Astrocyte (in vitro differentiated cells and primary cell): ENCODE results near the gene FHIT. TPM values are rescaled to one million over a fixed set of nuclear protein-coding genes. Genes with fewer than 3 reads are reported as not detected.

Experiments used
- DNase-seq: peaks from one replicate; pipeline ENCODE4 v3.0.0-alpha.2; 2010; ENCODE audit warnings: low read depth
- FAIRE-seq: peaks from 2 replicates; lab custom pipeline; 2011; peaks lifted over from hg19 to GRCh38; lab: Jason Lieb, UNC
- H2AFZ ChIP-seq: 2 replicates; pipeline ENCODE4 v1.6.0; 2012; ENCODE audit warnings: low read depth, low read length, inconsistent platforms
- H3K27ac ChIP-seq: 2 replicates; pipeline ENCODE4 v1.5.1; 2011; ENCODE audit warnings: low read depth, low read length, inconsistent platforms
- H3K27me3 ChIP-seq: 2 replicates; pipeline ENCODE4 v1.6.0; 2011; ENCODE audit warnings: low read length, inconsistent platforms; ENCODE audit not compliant: insufficient read depth
- H3K36me3 ChIP-seq: 2 replicates; pipeline ENCODE4 v1.5.1; 2011; ENCODE audit warnings: low read length, inconsistent platforms; ENCODE audit not compliant: insufficient read depth
- H3K4me1 ChIP-seq: 2 replicates; pipeline ENCODE4 v1.5.1; 2011; ENCODE audit warnings: low read length, inconsistent platforms; ENCODE audit not compliant: insufficient read depth
- H3K4me2 ChIP-seq: 2 replicates; pipeline ENCODE4 v1.6.0; 2012; ENCODE audit warnings: low read length, inconsistent platforms
- H3K4me3 ChIP-seq: 2 replicates; pipeline ENCODE4 v1.5.1; 2011; ENCODE audit warnings: low read depth, mild to moderate bottlenecking, low read length, inconsistent platforms; ENCODE audit not compliant: insufficient read depth
- H3K79me2 ChIP-seq: 2 replicates; pipeline ENCODE4 v1.6.0; 2012; ENCODE audit warnings: mild to moderate bottlenecking, low read length, inconsistent platforms; ENCODE audit not compliant: insufficient read depth
- H3K9ac ChIP-seq: 2 replicates; pipeline ENCODE4 v1.6.0; 2012; ENCODE audit warnings: mild to moderate bottlenecking, low read length, inconsistent platforms
- H3K9me3 ChIP-seq: 2 replicates; pipeline ENCODE4 v1.5.1; 2012; ENCODE audit warnings: low read depth, mild to moderate bottlenecking, low read length, inconsistent platforms; ENCODE audit not compliant: insufficient read depth
- H4K20me1 ChIP-seq: 2 replicates; pipeline ENCODE4 v1.6.0; 2012; ENCODE audit warnings: low read length, inconsistent platforms; ENCODE audit not compliant: insufficient read depth
- H3K27ac Mint-ChIP-seq: one replicate; pipeline ENCODE4 v1.8.0; 2021; ENCODE audit warnings: mild to moderate bottlenecking, mixed read lengths; ENCODE audit not compliant: unreplicated experiment
- H3K27me3 Mint-ChIP-seq: one replicate; pipeline ENCODE4 v1.8.0; 2021; ENCODE audit warnings: low read depth, mixed read lengths; ENCODE audit not compliant: unreplicated experiment
- H3K36me3 Mint-ChIP-seq: one replicate; pipeline ENCODE4 v1.8.0; 2021; ENCODE audit warnings: low read depth, mixed read lengths; ENCODE audit not compliant: unreplicated experiment
- H3K4me1 Mint-ChIP-seq: one replicate; pipeline ENCODE4 v1.8.0; 2021; ENCODE audit warnings: low read depth, mixed read lengths; ENCODE audit not compliant: unreplicated experiment
- H3K4me3 Mint-ChIP-seq: one replicate; pipeline ENCODE4 v1.8.0; 2021; ENCODE audit warnings: mild to moderate bottlenecking, moderate library complexity, mixed read lengths; ENCODE audit not compliant: unreplicated experiment
- H3K9me3 Mint-ChIP-seq: one replicate; pipeline ENCODE4 v1.8.0; 2021; ENCODE audit warnings: mild to moderate bottlenecking, mixed read lengths; ENCODE audit not compliant: unreplicated experiment
- EZH2 ChIP-seq: IDR thresholded peaks from 2 replicates; pipeline ENCODE4 v1.6.1; 2012; ENCODE audit warnings: mild to moderate bottlenecking, low read length, inconsistent platforms; ENCODE audit not compliant: insufficient read depth
- total RNA-seq: library from RNA; stranded (reverse); gene quantifications from 2 replicates; pipeline ENCODE4 v1.2.1, GENCODE V29; 2021
- TF ChIP-seq, protein P1 (sequence below): IDR thresholded peaks from 2 replicates; pipeline ENCODE4 v1.5.1; 2011; ENCODE audit warnings: low read depth, mild to moderate bottlenecking, inconsistent platforms, low read length, moderate library complexity; ENCODE audit not compliant: insufficient read depth

The FHIT gene
- total RNA-seq, 1 donor from 2014 or later: 6.7 TPM

DNA sequence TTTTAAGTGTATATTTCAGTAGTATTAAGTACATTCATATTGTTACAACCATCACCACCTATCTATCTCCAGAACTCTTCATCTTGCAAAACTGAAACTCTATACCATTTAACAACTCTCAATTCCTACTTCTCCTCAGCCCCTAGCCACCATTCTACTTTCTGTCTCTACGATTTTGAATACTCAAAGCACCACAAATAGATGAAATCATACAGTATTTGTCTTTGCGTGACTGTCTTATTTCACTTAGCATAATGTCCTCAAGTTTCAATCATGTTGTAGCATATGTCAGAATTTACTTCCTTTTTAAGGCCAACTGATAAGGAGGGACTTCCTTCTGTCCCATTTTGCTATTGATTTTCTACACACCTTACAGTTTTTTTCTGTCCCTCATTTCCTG, 593.3 kb downstream of the FHIT start:
- H3K9me3 Mint-ChIP-seq: no peaks in the 10 kb centered on the region
- H3K27ac ChIP-seq: no peak overlapping the region
- no peak overlapping the region for H2AFZ ChIP-seq
- TF ChIP-seq, protein P1, sequence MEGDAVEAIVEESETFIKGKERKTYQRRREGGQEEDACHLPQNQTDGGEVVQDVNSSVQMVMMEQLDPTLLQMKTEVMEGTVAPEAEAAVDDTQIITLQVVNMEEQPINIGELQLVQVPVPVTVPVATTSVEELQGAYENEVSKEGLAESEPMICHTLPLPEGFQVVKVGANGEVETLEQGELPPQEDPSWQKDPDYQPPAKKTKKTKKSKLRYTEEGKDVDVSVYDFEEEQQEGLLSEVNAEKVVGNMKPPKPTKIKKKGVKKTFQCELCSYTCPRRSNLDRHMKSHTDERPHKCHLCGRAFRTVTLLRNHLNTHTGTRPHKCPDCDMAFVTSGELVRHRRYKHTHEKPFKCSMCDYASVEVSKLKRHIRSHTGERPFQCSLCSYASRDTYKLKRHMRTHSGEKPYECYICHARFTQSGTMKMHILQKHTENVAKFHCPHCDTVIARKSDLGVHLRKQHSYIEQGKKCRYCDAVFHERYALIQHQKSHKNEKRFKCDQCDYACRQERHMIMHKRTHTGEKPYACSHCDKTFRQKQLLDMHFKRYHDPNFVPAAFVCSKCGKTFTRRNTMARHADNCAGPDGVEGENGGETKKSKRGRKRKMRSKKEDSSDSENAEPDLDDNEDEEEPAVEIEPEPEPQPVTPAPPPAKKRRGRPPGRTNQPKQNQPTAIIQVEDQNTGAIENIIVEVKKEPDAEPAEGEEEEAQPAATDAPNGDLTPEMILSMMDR: no peak
- no peak for TF ChIP-seq EZH2
- H3K4me1 ChIP-seq: no peaks in the 10 kb centered on the region
- no peaks in the 10 kb centered on the region for H3K27me3 ChIP-seq
- no peaks in the 10 kb centered on the region for H3K36me3 Mint-ChIP-seq
- H3K27me3 Mint-ChIP-seq: no peaks in the 10 kb centered on the region
- H3K9ac ChIP-seq: no peak overlapping the region
- H3K36me3 ChIP-seq: no peaks in the 10 kb centered on the region
- no peaks in the 10 kb centered on the region for H3K4me1 Mint-ChIP-seq
- no peak overlapping the region for H3K4me2 ChIP-seq
- H3K4me3 Mint-ChIP-seq: no peak overlapping the region
- no peak overlapping the region for H3K4me3 ChIP-seq
- H4K20me1 ChIP-seq: no peaks in the 10 kb centered on the region
- FAIRE-seq: no peak
- H3K9me3 ChIP-seq: no peaks in the 10 kb centered on the region
- no peak for DNase-seq
- no peak overlapping the region for H3K27ac Mint-ChIP-seq
- H3K79me2 ChIP-seq: no peaks in the 10 kb centered on the region

DNA sequence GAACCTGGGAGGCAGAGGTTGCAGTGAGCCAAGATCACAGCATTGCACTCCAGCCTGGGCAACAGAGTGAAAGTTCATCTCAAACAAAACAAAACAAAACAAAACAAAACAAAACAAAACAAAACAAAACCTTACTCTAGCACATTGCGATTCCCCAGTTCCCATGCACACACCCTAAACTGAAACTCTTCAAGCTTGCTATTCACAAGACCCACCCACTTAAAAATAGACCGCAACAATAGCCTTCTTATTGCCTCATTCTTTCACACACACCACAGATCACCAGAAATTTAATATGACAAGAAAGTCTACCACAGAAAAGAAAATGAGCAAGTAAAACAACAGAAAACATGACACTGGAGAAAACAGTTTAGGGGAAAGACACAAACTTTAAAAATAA, 598.4 kb downstream of the FHIT start:
- Histone ChIP-seq H3K4me1 (no peaks in the 10 kb centered on the region), H4K20me1 (no peaks in the 10 kb centered on the region), H3K79me2 (no peaks in the 10 kb centered on the region), H3K4me2 (no peak overlapping the region), H3K27me3 (no peaks in the 10 kb centered on the region), H3K36me3 (no peaks in the 10 kb centered on the region), H3K4me3 (no peak overlapping the region), H3K27ac (no peak overlapping the region), H2AFZ (no peak overlapping the region), H3K9ac (no peak overlapping the region), H3K9me3 (no peaks in the 10 kb centered on the region)
- no peak for TF ChIP-seq EZH2
- TF ChIP-seq, protein P1: no peak
- no peak overlapping the region for H3K4me3 Mint-ChIP-seq
- H3K9me3 Mint-ChIP-seq: no peaks in the 10 kb centered on the region
- peak; percentile 23 for FAIRE-seq
- no peak for DNase-seq
- H3K4me1 Mint-ChIP-seq: no peaks in the 10 kb centered on the region
- no peak overlapping the region for H3K27ac Mint-ChIP-seq
- H3K27me3 Mint-ChIP-seq: no peaks in the 10 kb centered on the region
- H3K36me3 Mint-ChIP-seq: no peaks in the 10 kb centered on the region

DNA sequence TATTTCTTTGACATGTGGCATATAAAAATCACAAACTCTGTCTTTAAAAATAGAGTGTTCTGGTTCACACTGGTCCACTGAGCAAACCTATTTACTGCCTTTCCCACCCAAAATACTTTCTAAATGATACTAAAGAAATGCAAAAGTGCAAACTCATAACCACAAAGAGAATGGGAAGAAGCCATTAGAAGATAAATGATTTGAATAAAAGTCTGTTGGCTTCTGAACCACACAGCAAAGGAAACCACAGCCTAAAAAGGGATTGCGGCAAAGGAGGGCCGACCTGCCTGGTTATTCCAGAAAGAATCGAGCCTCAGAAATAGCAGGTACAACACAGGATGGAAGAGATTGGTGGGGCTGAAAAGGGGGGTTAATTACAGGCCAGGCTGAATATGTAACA, 599.5 kb downstream of the FHIT start:
- H3K9me3 Mint-ChIP-seq: no peaks in the 10 kb centered on the region
- Histone ChIP-seq H4K20me1 (no peaks in the 10 kb centered on the region), H3K27me3 (no peaks in the 10 kb centered on the region), H3K4me2 (no peak overlapping the region), H3K9ac (no peak overlapping the region), H3K4me1 (no peaks in the 10 kb centered on the region), H3K4me3 (no peak overlapping the region), H3K36me3 (no peaks in the 10 kb centered on the region), H3K9me3 (no peaks in the 10 kb centered on the region), H3K79me2 (no peaks in the 10 kb centered on the region), H3K27ac (no peak overlapping the region), H2AFZ (no peak overlapping the region)
- H3K36me3 Mint-ChIP-seq: no peaks in the 10 kb centered on the region
- H3K27ac Mint-ChIP-seq: peak overlapping the region; percentile 50
- FAIRE-seq (no peak), DNase-seq (peak; percentile 68)
- no peaks in the 10 kb centered on the region for H3K4me1 Mint-ChIP-seq
- H3K27me3 Mint-ChIP-seq: no peaks in the 10 kb centered on the region
- no peak overlapping the region for H3K4me3 Mint-ChIP-seq
- TF ChIP-seq, protein P1: no peak
- TF ChIP-seq EZH2: no peak
